ENCODE measurements around the gene KCNN2.

Gene KCNN2

DNA sequence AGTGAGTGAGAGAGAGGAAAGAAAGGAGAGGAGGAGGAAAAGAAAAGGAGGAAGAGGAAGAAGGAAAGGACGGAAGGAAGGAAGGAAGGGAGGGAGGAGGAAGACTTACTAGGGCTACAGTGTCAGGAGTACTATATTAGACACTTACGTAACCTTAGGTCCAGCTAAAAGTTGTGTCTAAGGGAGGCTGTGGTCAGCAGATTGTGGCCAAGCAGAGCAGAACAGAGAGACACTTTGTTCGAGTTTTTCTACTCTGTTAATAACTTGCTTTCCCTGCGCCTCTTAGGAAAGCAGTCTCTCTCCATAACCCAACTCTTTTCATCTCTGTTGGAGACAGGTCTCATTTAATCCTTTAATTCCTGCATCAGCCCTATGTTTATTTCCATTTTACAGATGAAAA is 138.9 kb downstream of the KCNN2 start:
- DNase-seq, result no peak

DNA sequence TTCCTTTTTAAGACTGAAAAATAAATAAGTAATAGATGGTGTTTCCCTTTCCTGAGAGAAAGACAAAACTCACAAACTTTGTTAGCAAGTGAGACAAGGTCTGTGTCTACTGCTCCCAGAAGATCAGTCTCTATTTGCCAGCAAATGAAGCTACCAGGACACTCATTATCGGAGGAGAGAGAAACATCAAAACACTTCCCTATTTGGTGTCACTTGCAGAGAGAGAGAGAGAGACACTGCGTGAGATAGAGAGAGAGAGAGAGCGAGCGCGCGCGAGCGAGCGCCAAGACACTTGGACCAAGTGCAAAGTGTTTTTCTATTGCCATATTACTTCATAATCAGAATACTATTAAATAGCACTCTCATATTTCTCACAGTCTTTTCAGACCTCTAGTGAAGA is 142.7 kb downstream of the KCNN2 start:
- no peak for DNase-seq

- no peak for DNase-seq
Measured at GRCh38 chr5:114524221-114524620, 162.4 kb downstream of the KCNN2 start.

GRCh38 chr5:114544561-114544960 is 182.7 kb downstream of the KCNN2 start:
- DNase-seq, result no peak

Measured in amygdala (tissue), 56 donors.